ENCODE measurements around the gene ERCC8.

ERCC8 gene

GRCh38 chr5:60961685-60962084 lies 16.8 kb upstream of the ERCC8 start:
- no peak overlapping the region for H3K9ac ChIP-seq (ENCODE audit: low read length in 2 of 2)
- no peaks in the 10 kb centered on the region for H3K36me3 ChIP-seq (ENCODE audit: control insufficient read depth in 2 of 2, insufficient read depth in 2 of 2, low read length in 2 of 2)
- H3K27me3 ChIP-seq (ENCODE audit: control insufficient read depth in 1 of 2, insufficient read depth in 2 of 2, low read length in 2 of 2): no peaks in the 10 kb centered on the region
- H3K27ac ChIP-seq (ENCODE audit: low read length): no peak overlapping the region
- no peaks in the 10 kb centered on the region for H3K4me1 ChIP-seq (ENCODE audit: control insufficient read depth, insufficient read depth, low read length)
- peaks cover 0 to 3% of the 10 kb centered on the region in 2 donors for H3K9me3 ChIP-seq (ENCODE audit: control insufficient read depth in 2 of 2, low read length in 2 of 2)
- no peak overlapping the region for H3K4me3 ChIP-seq (ENCODE audit: low read length in 2 of 2)

DNA sequence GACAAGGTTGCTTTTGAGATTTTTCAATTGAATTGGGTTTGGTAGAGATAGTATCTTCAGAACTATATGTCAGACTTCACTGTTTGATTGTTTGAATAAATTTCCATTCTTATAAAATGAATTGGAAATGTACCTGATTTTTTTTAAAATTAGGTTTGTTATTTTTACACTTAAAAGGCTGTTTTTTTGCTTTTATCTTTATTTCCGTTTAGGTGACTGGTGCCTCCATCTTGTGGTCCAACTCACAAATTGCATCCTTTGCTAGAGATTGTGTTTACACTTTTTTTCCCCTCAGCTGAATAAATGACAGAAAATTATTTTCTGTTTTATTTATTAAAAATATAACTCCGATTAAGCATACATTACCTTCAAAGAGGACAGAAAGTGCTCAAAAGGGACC lies 15.7 kb upstream of the ERCC8 start:
- H3K4me3 ChIP-seq (ENCODE audit: low read length in 2 of 2): no peak overlapping the region

DNA sequence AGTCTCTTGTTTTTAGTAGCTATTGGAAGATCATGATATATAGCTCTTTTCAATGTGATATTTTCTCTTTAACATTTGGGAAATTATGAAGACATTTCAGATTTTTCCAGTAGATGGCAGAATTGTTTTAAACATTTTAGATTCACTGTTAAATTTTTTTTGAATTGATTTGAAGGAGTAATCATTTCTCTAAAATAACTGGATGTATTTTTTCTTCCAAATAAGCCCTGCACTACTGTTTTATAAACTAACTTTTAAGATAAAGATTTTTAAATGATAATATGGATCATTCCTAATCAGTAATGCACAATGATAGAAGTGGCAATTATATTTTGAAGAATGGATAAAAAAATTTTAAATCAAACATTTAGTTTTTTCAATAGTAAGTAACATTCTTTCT lies 14.3 kb upstream of the ERCC8 start:
- Histone ChIP-seq H3K36me3 (ENCODE audit: control insufficient read depth in 2 of 2, insufficient read depth in 2 of 2, low read length in 2 of 2) (no peaks in the 10 kb centered on the region), H3K9ac (ENCODE audit: low read length in 2 of 2) (no peak overlapping the region), H3K27ac (ENCODE audit: low read length) (no peak overlapping the region), H3K9me3 (ENCODE audit: control insufficient read depth in 2 of 2, low read length in 2 of 2) (no peaks in the 10 kb centered on the region), H3K4me3 (ENCODE audit: low read length in 2 of 2) (no peak overlapping the region), H3K4me1 (ENCODE audit: control insufficient read depth, insufficient read depth, low read length) (no peaks in the 10 kb centered on the region), H3K27me3 (ENCODE audit: control insufficient read depth in 1 of 2, insufficient read depth in 2 of 2, low read length in 2 of 2) (no peaks in the 10 kb centered on the region)

More for the DNA sequence above, 15.7 kb upstream of the ERCC8 start:
- Histone ChIP-seq H3K9ac (ENCODE audit: low read length in 2 of 2) (no peak overlapping the region), H3K36me3 (ENCODE audit: control insufficient read depth in 2 of 2, insufficient read depth in 2 of 2, low read length in 2 of 2) (no peaks in the 10 kb centered on the region), H3K4me1 (ENCODE audit: control insufficient read depth, insufficient read depth, low read length) (no peaks in the 10 kb centered on the region), H3K27me3 (ENCODE audit: control insufficient read depth in 1 of 2, insufficient read depth in 2 of 2, low read length in 2 of 2) (no peaks in the 10 kb centered on the region), H3K9me3 (ENCODE audit: control insufficient read depth in 2 of 2, low read length in 2 of 2) (no peaks in the 10 kb centered on the region), H3K27ac (ENCODE audit: low read length) (no peak overlapping the region)

DNA sequence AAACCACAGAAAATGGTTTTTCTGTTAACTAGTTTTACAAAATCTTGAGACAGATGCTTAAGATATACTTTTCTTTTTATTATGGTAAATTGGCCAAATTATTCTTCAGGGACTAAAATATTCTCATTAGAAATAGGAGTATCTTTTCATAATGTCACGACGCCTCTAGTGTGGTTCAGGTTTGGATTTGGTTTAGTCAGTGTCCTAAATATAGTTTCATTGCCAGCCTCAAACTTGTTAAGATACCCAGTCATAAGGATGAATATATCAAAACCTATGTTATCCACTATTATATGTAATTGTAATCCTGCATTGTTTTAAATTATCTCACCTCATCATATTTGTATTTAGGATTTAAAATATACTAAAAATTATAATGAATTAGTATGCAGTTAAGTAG lies 13.8 kb upstream of the ERCC8 start:
- no peak overlapping the region for H3K9ac ChIP-seq (ENCODE audit: low read length in 2 of 2)
- H3K36me3 ChIP-seq (ENCODE audit: control insufficient read depth in 2 of 2, insufficient read depth in 2 of 2, low read length in 2 of 2): no peaks in the 10 kb centered on the region
- no peak overlapping the region for H3K27ac ChIP-seq (ENCODE audit: low read length)
- no peaks in the 10 kb centered on the region for H3K27me3 ChIP-seq (ENCODE audit: control insufficient read depth in 1 of 2, insufficient read depth in 2 of 2, low read length in 2 of 2)
- H3K4me1 ChIP-seq (ENCODE audit: control insufficient read depth, insufficient read depth, low read length): no peaks in the 10 kb centered on the region
- H3K9me3 ChIP-seq (ENCODE audit: control insufficient read depth in 2 of 2, low read length in 2 of 2): no peaks in the 10 kb centered on the region
- no peak overlapping the region for H3K4me3 ChIP-seq (ENCODE audit: low read length in 2 of 2)

DNA sequence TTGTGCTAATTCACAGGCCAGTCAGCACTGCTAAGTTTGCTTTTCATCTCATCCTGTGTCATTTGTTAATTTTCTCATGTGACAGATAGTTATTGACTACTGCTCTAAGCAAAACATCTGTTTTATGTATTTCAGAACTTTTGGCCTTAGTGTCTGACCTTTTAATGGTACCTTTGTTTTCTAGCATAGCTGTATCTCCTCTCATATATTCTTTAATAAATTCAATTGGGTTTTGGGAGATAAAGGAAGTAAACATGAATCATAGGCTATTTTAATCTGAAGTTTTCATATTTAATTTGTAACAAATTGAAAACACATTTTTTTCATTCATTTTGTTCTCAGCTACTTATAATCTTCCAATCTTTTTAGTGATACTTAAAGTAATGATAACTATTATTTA lies 13.2 kb upstream of the ERCC8 start:
- no peaks in the 10 kb centered on the region for H3K36me3 ChIP-seq (ENCODE audit: control insufficient read depth in 2 of 2, insufficient read depth in 2 of 2, low read length in 2 of 2)
- H3K4me1 ChIP-seq (ENCODE audit: control insufficient read depth, insufficient read depth, low read length): no peaks in the 10 kb centered on the region
- H3K27ac ChIP-seq (ENCODE audit: low read length): no peak overlapping the region
- no peak overlapping the region for H3K4me3 ChIP-seq (ENCODE audit: low read length in 2 of 2)
- no peak overlapping the region for H3K9ac ChIP-seq (ENCODE audit: low read length in 2 of 2)
- no peaks in the 10 kb centered on the region for H3K27me3 ChIP-seq (ENCODE audit: control insufficient read depth in 1 of 2, insufficient read depth in 2 of 2, low read length in 2 of 2)
- H3K9me3 ChIP-seq (ENCODE audit: control insufficient read depth in 2 of 2, low read length in 2 of 2): no peaks in the 10 kb centered on the region

DNA sequence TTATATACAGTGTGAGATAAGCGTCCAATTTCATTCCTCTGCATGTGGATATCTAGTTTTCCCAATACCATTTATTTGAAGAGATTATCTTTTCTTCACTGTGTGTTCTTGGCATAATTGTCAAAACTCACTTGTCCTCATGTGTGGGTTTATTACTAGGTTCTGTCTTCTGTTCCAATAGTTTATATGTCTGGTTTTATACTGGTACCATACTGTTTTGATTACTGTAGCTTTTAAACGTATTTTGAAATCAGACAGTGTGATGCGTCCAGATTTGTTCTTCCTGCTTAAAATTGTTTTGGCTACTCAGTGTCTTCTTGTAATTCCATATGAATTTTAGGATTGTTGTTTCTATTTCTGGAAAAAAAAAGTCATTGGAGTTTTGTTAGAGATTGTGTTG lies 10.4 kb upstream of the ERCC8 start:
- H3K9ac ChIP-seq (ENCODE audit: low read length in 2 of 2): no peak overlapping the region
- no peaks in the 10 kb centered on the region for H3K27me3 ChIP-seq (ENCODE audit: control insufficient read depth in 1 of 2, insufficient read depth in 2 of 2, low read length in 2 of 2)
- no peaks in the 10 kb centered on the region for H3K9me3 ChIP-seq (ENCODE audit: control insufficient read depth in 2 of 2, low read length in 2 of 2)
- H3K36me3 ChIP-seq (ENCODE audit: control insufficient read depth in 2 of 2, insufficient read depth in 2 of 2, low read length in 2 of 2): no peaks in the 10 kb centered on the region
- no peak overlapping the region for H3K27ac ChIP-seq (ENCODE audit: low read length)
- H3K4me1 ChIP-seq (ENCODE audit: control insufficient read depth, insufficient read depth, low read length): no peaks in the 10 kb centered on the region
- no peak overlapping the region for H3K4me3 ChIP-seq (ENCODE audit: low read length in 2 of 2)

- no peaks in the 10 kb centered on the region for H3K36me3 ChIP-seq (ENCODE audit: control insufficient read depth in 2 of 2, insufficient read depth in 2 of 2, low read length in 2 of 2)
- peaks cover 3% of the 10 kb centered on the region for H3K4me1 ChIP-seq (ENCODE audit: control insufficient read depth, insufficient read depth, low read length)
- no peaks in the 10 kb centered on the region for H3K9me3 ChIP-seq (ENCODE audit: control insufficient read depth in 2 of 2, low read length in 2 of 2)
- H3K4me3 ChIP-seq (ENCODE audit: low read length in 2 of 2): no peak overlapping the region
- H3K27me3 ChIP-seq (ENCODE audit: control insufficient read depth in 1 of 2, insufficient read depth in 2 of 2, low read length in 2 of 2): no peaks in the 10 kb centered on the region
- H3K9ac ChIP-seq (ENCODE audit: low read length in 2 of 2): no peak overlapping the region
- H3K27ac ChIP-seq (ENCODE audit: low read length): no peak overlapping the region
These were observed 3.9 kb upstream of the ERCC8 start for GRCh38 chr5:60948738-60949137.

- Histone ChIP-seq H3K36me3 (ENCODE audit: control insufficient read depth in 2 of 2, insufficient read depth in 2 of 2, low read length in 2 of 2) (peaks cover 0 to 1% of the 10 kb centered on the region in 2 donors), H3K27ac (ENCODE audit: low read length) (peak overlapping the region; percentile 70), H3K9ac (ENCODE audit: low read length in 2 of 2) (peak overlapping the region; percentile 79 to 84), H3K9me3 (ENCODE audit: control insufficient read depth in 2 of 2, low read length in 2 of 2) (no peaks in the 10 kb centered on the region), H3K27me3 (ENCODE audit: control insufficient read depth in 1 of 2, insufficient read depth in 2 of 2, low read length in 2 of 2) (no peaks in the 10 kb centered on the region), H3K4me3 (ENCODE audit: low read length in 2 of 2) (peak overlapping the region; percentile 90 to 92), H3K4me1 (ENCODE audit: control insufficient read depth, insufficient read depth, low read length) (peaks cover 3% of the 10 kb centered on the region)
These were observed 930 bp upstream of the ERCC8 start for GRCh38 chr5:60945813-60946187.

DNA sequence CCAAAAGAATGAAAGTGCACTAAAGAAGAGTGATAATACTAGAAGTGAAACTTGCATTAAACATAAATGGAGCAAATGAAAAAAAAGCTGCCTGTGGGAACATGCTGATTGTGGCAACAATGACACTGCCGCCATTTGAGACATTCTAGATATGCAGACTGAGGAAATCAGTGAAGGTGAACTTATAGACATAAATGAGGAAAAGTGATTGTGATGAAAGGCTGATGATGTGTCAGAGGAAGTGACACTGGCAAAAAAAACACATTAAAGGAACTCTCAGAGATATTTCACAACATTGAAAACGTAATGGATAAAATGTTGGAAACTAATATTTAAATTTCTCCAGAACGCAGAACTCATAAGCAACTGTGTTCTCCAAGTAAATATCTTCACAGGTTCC lies 1.2 kb downstream of the ERCC8 start:
- no peaks in the 10 kb centered on the region for H3K27me3 ChIP-seq (ENCODE audit: control insufficient read depth in 1 of 2, insufficient read depth in 2 of 2, low read length in 2 of 2)
- H3K4me3 ChIP-seq (ENCODE audit: low read length in 2 of 2): peak overlapping the region in 1 of 2 donors; percentile 90
- peaks cover 0 to 5% of the 10 kb centered on the region in 2 donors for H3K36me3 ChIP-seq (ENCODE audit: control insufficient read depth in 2 of 2, insufficient read depth in 2 of 2, low read length in 2 of 2)
- H3K27ac ChIP-seq (ENCODE audit: low read length): no peak overlapping the region
- no peaks in the 10 kb centered on the region for H3K9me3 ChIP-seq (ENCODE audit: control insufficient read depth in 2 of 2, low read length in 2 of 2)
- no peak overlapping the region for H3K9ac ChIP-seq (ENCODE audit: low read length in 2 of 2)
- H3K4me1 ChIP-seq (ENCODE audit: control insufficient read depth, insufficient read depth, low read length): peaks cover 3% of the 10 kb centered on the region

DNA sequence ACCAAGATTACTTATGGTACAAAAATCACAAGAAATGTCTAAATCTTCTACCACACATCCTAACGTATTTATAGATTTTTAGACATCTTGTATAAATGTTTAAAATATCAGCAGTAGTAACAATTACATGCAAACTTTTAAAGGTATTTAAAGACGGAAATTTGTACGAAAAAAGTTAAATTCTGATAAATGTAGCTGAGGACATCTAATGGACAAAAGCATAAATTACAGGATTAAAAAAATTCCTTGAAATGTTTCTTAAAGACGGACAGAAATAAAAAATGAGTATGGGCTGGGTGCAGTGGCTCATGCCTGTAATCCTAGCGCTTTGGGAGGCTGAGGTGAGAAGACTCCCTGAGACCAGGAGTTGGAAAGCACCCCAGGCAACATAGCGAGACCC lies 15.8 kb downstream of the ERCC8 start:
- H3K27me3 ChIP-seq (ENCODE audit: control insufficient read depth in 1 of 2, insufficient read depth in 2 of 2, low read length in 2 of 2): no peaks in the 10 kb centered on the region
- no peak overlapping the region for H3K9ac ChIP-seq (ENCODE audit: low read length in 2 of 2)
- H3K36me3 ChIP-seq (ENCODE audit: control insufficient read depth in 2 of 2, insufficient read depth in 2 of 2, low read length in 2 of 2): peaks cover 5 to 7% of the 10 kb centered on the region in 2 donors
- no peaks in the 10 kb centered on the region for H3K4me1 ChIP-seq (ENCODE audit: control insufficient read depth, insufficient read depth, low read length)
- H3K27ac ChIP-seq (ENCODE audit: low read length): no peak overlapping the region
- no peak overlapping the region for H3K4me3 ChIP-seq (ENCODE audit: low read length in 2 of 2)
- no peaks in the 10 kb centered on the region for H3K9me3 ChIP-seq (ENCODE audit: control insufficient read depth in 2 of 2, low read length in 2 of 2)

- H3K9me3 ChIP-seq (ENCODE audit: control insufficient read depth in 2 of 2, low read length in 2 of 2): no peaks in the 10 kb centered on the region
- H3K36me3 ChIP-seq (ENCODE audit: control insufficient read depth in 2 of 2, insufficient read depth in 2 of 2, low read length in 2 of 2): peaks cover 5 to 7% of the 10 kb centered on the region in 2 donors
- no peaks in the 10 kb centered on the region for H3K27me3 ChIP-seq (ENCODE audit: control insufficient read depth in 1 of 2, insufficient read depth in 2 of 2, low read length in 2 of 2)
- no peak overlapping the region for H3K27ac ChIP-seq (ENCODE audit: low read length)
- H3K4me3 ChIP-seq (ENCODE audit: low read length in 2 of 2): no peak overlapping the region
- no peaks in the 10 kb centered on the region for H3K4me1 ChIP-seq (ENCODE audit: control insufficient read depth, insufficient read depth, low read length)
- H3K9ac ChIP-seq (ENCODE audit: low read length in 2 of 2): no peak overlapping the region
These were observed 17.4 kb downstream of the ERCC8 start for GRCh38 chr5:60927450-60927849.
